MM.1S (cell line): ENCODE results near the gene AHRR.

Experiments
- DNase-seq: peaks from one replicate; pipeline ENCODE4 v3.0.0-alpha.2; 2015
- H2AFZ ChIP-seq: fragments of 300-600 bp; sonication (generic); 2 replicates; pipeline ENCODE4 v1.6.0; 2016; ENCODE audit warnings: antibody characterized with exemption, low read length
- H3F3A ChIP-seq: fragments of 300-600 bp; sonication (generic); 2 replicates; pipeline ENCODE4 v1.6.1; 2016; ENCODE audit warnings: mild to moderate bottlenecking, antibody characterized with exemption, low read length, moderate library complexity, mixed read lengths; ENCODE audit not compliant: insufficient read depth
- H3K27ac ChIP-seq: fragments of 300-600 bp; sonication (generic); 2 replicates; pipeline ENCODE4 v1.5.1; 2016; ENCODE audit warnings: mild to moderate bottlenecking, low read length
- H3K27me3 ChIP-seq: fragments of 300-600 bp; sonication (generic); replicated peaks from 2 replicates; pipeline ENCODE4 v1.6.0; 2016; ENCODE audit warnings: low read length; ENCODE audit not compliant: insufficient read depth
- H3K36me3 ChIP-seq: fragments of 300-600 bp; sonication (generic); replicated peaks from 2 replicates; pipeline ENCODE4 v1.6.1; 2016; ENCODE audit warnings: mild to moderate bottlenecking, low read length, mixed read lengths; ENCODE audit not compliant: insufficient read depth
- H3K4me1 ChIP-seq: fragments of 300-600 bp; sonication (generic); 2 replicates; pipeline ENCODE4 v1.6.1; 2016; ENCODE audit warnings: low read length, mixed read lengths
- H3K4me2 ChIP-seq: fragments of 300-600 bp; sonication (generic); 2 replicates; pipeline ENCODE4 v1.6.0; 2016; ENCODE audit warnings: low read depth, low read length
- H3K4me3 ChIP-seq: fragments of 300-600 bp; sonication (generic); 2 replicates; pipeline ENCODE4 v1.5.1; 2016; ENCODE audit warnings: low read length, mixed read lengths
- H3K79me2 ChIP-seq: fragments of 300-600 bp; sonication (generic); 2 replicates; pipeline ENCODE4 v1.6.1; 2016; ENCODE audit warnings: mixed run types, low read length, mixed read lengths
- H3K9ac ChIP-seq: fragments of 300-600 bp; sonication (generic); 2 replicates; pipeline ENCODE4 v1.6.1; 2016; ENCODE audit warnings: low read length, mixed read lengths
- H3K9me2 ChIP-seq: fragments of 300-600 bp; sonication (generic); replicated peaks from 2 replicates; pipeline ENCODE4 v1.6.1; 2016; ENCODE audit warnings: mild to moderate bottlenecking, low read length, mixed read lengths; ENCODE audit not compliant: insufficient read depth
- H3K9me3 ChIP-seq: fragments of 300-600 bp; sonication (generic); replicated peaks from 2 replicates; pipeline ENCODE4 v1.6.1; 2016; ENCODE audit warnings: mild to moderate bottlenecking, low read length, mixed read lengths; ENCODE audit not compliant: insufficient read depth
- H4K20me1 ChIP-seq: fragments of 300-600 bp; sonication (generic); 2 replicates; pipeline ENCODE4 v1.6.1; 2016; ENCODE audit warnings: mild to moderate bottlenecking, low read length, moderate library complexity, mixed read lengths; ENCODE audit not compliant: insufficient read depth
- CTCF ChIP-seq: fragments of 300-600 bp; sonication (generic); IDR thresholded peaks from 2 replicates; pipeline ENCODE4 v1.5.1; 2016; ENCODE audit warnings: antibody characterized with exemption, low read length, mixed read lengths
- EZH2 ChIP-seq: fragments of 300-600 bp; sonication (generic); optimal IDR thresholded peaks from 2 replicates; pipeline ENCODE3; 2017; ENCODE audit warnings: low read depth, mild to moderate bottlenecking, antibody characterized with exemption, low read length, mixed read lengths
- EZH2phosphoT487 ChIP-seq: fragments of 300-600 bp; sonication (generic); IDR thresholded peaks from 2 replicates; pipeline ENCODE4 v1.6.1; 2018; ENCODE audit warnings: antibody characterized with exemption, low read length

AHRR gene

GRCh38 chr5:432201-432927 lies 110.8 kb downstream of the AHRR start:
- TF ChIP-seq EZH2phosphoT487 (no peak), CTCF (no peak), EZH2 (no peak)
- no peaks in the 10 kb centered on the region for H3K4me1 ChIP-seq

DNA sequence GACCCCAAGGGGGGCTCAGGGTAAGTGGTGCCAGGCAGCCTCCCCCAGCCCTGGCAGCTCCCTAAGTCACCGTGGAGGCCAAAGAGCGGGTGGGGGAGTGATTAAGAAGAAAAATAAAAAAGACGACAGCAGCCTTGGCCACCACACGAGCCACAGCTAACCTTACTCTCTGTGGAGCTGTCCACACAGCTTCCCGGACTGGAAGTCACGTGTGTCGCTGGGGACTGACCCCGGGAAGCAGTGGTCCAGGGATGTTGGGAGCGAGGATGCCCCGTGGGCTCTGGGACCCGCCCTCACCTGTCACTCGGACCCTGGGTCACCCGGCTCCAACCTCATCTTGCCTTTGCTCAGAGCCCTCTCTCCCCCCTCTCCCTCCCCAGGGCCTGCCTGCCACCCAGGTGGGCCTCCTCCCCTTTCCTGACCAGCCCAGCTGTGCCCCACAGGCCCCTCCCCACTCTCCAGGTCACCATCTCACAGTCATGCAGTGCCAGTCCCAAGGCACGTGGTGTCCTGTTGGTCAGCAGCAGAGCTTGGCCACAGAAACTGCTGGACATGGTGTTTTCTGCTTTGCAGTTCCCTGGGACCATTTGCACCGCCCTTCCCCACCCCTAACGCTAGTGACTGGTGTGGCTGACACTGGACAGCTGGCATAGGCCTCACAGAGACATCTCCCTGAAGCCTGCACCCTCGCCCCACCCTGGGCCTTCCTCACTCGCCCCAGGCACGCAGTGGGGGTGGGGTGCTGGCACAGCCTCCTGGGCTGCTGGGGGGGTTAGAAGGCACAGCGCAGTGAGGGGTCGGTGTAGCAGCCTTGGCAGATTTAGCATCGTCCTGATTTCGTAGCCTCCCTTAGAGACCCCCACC lies 111.6 kb downstream of the AHRR start:
- Histone ChIP-seq H3K79me2 (no peaks in the 10 kb centered on the region), H3K36me3 (no peaks in the 10 kb centered on the region), H3K4me1 (no peaks in the 10 kb centered on the region), H3K4me2 (no peak overlapping the region), H3K9me3 (no peaks in the 10 kb centered on the region), H3K27ac (no peak overlapping the region), H3K4me3 (no peak overlapping the region), H2AFZ (no peak overlapping the region), H4K20me1 (no peaks in the 10 kb centered on the region), H3K9me2 (no peaks in the 10 kb centered on the region), H3K9ac (no peak overlapping the region), H3F3A (no peaks in the 10 kb centered on the region), H3K27me3 (peaks cover 23% of the 10 kb centered on the region)
- TF ChIP-seq EZH2phosphoT487 (no peak), EZH2 (no peak), CTCF (no peak)
- no peak for DNase-seq

More at GRCh38 chr5:432201-432927, 110.8 kb downstream of the AHRR start:
- DNase-seq = no peak
- Histone ChIP-seq H4K20me1 (no peaks in the 10 kb centered on the region), H3K4me3 (no peak overlapping the region), H3K9me2 (no peaks in the 10 kb centered on the region), H3K27me3 (peaks cover 23% of the 10 kb centered on the region), H3K27ac (no peak overlapping the region), H3K36me3 (no peaks in the 10 kb centered on the region), H3K79me2 (no peaks in the 10 kb centered on the region), H3K9me3 (no peaks in the 10 kb centered on the region), H3F3A (no peaks in the 10 kb centered on the region), H3K9ac (no peak overlapping the region), H2AFZ (no peak overlapping the region), H3K4me2 (no peak overlapping the region)

DNA sequence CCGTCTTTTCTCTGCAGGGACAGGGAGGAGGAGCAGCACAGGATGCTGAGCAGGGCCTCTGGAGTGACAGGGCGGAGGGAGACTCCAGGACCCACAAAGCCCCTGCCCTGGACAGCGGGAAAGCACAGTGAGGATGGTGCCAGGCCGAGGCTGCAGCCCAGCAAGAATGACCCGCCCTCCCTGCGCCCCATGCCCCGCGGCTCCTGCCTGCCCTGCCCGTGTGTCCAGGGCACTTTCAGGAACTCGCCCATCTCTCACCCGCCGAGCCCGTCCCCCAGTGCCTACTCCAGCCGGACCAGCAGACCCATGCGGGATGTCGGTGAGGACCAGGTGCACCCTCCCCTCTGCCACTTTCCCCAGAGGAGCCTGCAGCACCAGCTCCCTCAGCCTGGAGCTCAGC lies 112.3 kb downstream of the AHRR start:
- Histone ChIP-seq H3K36me3 (no peaks in the 10 kb centered on the region), H3K79me2 (no peaks in the 10 kb centered on the region), H3K9me3 (no peaks in the 10 kb centered on the region), H3K9me2 (no peaks in the 10 kb centered on the region), H3K9ac (no peak overlapping the region), H3K4me2 (no peak overlapping the region), H4K20me1 (no peaks in the 10 kb centered on the region), H3K4me3 (no peak overlapping the region), H3K27me3 (peaks cover 23% of the 10 kb centered on the region), H2AFZ (no peak overlapping the region), H3K27ac (no peak overlapping the region), H3F3A (no peaks in the 10 kb centered on the region), H3K4me1 (no peaks in the 10 kb centered on the region)
- DNase-seq = no peak
- TF ChIP-seq EZH2 (no peak), EZH2phosphoT487 (no peak), CTCF (no peak)
